GM18499 (cell line): ENCODE data around the gene FBXO38.
"Not testable (repeated sequence)": the region's sequence is repeated elsewhere in the genome, so short reads cannot be mapped to it uniquely, and the experiment has no call there.

Experiments used
- ATAC-seq: cut with Tn5 transposase; IDR thresholded peaks from one replicate; pipeline ENCODE4 v1.9.1; 2021; ENCODE audit warnings: moderate number of reproducible peaks; ENCODE audit not compliant: insufficient read depth, unreplicated experiment

FBXO38 gene

DNA sequence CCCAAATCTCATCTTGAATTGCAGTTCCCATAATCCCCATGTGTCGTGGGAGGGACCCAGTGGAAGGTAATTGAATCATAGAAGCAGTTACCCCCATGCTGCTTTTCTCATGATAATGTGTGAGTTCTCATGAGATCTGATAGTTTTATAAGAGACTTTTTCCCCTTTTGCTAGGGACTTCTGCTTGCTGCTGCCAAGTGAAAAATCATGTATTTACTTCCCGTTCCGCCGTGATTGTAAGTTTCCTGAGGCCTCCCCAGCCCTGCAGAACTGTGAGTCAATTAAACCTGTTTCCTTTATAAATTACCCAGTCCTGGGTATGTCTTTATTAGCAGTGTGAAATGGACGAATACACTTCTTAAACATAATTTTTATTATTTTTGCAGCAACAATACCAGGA, 85.0 kb downstream of the FBXO38 start:
- not testable (repeated sequence) for ATAC-seq

DNA sequence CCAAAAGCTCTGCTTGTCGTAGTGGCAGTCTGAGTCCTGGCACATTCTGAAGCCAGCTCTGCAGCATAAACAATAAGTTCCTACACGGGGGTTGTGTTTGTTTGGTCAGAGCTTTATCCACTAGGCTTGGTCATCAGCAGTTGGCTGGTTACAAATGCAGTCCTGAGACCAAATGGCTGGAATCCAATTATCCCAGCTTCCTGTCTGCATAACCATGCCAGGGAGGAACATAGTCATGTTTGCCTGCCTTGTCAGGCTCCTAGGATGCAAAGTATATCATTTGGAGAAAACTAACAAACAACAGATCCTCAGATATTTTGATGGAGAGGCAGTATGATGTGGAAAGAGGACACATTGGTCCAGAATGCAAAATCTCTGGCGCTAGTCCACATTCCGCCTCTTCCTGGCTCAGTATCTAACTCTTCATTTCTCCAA, 85.8 kb downstream of the FBXO38 start:
- no peak for ATAC-seq

GRCh38 chr5:148471379-148471778, 87.6 kb downstream of the FBXO38 start:
- ATAC-seq: no peak

DNA sequence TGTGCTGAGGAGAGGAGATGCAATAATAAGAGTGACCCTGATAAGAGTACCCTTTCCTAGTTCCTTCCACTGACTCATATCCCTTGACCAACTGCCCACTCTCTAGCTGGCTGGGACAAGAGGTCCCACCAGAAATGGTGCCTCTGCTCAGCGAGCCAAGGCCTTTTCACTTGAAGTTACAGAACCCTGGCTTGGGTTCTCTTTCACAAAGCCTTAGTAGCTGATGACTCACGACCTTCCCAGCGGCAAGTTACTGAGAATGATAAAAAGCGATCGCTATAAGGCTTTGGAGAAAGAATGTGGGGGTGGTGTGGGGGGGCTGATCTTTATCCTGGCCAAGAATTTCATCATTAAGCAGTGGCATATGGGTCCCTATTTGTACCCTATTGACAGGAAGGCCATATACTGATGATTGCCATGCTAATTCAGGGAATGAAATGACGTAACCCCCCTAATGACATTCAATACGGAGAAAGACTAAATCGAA, 90.3 kb downstream of the FBXO38 start:
- ATAC-seq: no peak

DNA sequence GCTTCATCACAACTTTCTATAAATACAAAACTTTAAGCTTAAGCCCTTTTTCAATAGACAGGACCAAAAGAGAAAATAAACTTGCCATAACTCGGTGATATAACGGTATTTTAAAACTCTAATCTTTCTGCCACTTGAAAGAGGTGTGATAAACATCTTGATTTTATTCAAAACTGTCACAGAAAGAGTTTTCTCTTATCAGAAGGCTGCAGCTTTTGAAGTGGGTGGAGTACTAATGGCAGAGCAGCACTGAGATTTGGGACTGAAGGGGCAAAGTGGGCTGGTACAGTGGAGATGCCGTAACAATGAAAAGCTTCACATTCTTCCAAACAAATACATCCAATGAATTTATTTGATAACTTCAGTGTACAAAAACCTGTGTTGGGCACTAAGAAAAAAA, 92.5 kb downstream of the FBXO38 start:
- ATAC-seq: no peak

DNA sequence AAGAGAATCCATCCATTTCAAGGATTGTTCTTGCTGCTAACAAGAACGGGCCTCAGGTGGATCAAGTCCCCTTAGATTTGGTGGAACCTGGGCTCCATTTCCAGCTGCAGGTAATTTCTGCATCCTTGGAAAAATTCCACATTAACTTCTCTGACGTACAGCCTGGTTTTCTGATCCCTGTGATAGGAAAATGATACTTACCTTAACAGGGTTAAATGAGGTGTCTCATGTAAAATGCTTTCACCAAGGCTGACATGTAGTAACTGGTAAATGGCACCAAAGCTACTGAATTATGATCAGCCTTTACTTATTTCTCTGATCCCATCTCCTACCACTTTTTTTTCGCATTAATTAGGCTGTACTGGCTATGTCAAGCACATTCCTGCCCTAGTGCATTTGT, 93.7 kb downstream of the FBXO38 start:
- no peak for ATAC-seq

GRCh38 chr5:148482196-148482595, 98.4 kb downstream of the FBXO38 start:
- ATAC-seq: no peak

- peak; percentile 55 for ATAC-seq
These were observed 99.1 kb downstream of the FBXO38 start for GRCh38 chr5:148482697-148483462.

DNA sequence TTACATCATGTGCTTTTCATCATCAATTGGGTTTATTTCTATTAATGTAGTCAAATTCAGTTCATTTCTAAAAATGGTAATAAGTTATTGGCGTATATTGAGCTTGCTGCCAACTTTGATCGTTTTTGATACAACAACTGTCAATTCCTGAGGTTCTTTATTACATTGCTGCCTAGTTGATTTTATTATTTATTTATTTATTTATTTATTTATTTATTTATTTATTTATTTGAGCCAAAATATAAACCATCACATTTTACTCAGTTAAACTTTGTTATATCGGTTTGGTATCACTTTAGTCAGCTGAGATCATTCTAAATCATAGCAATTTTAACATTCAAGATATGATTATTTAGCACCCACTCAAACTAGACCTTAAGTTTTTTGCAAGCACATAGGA, 100.0 kb downstream of the FBXO38 start:
- no peak for ATAC-seq

DNA sequence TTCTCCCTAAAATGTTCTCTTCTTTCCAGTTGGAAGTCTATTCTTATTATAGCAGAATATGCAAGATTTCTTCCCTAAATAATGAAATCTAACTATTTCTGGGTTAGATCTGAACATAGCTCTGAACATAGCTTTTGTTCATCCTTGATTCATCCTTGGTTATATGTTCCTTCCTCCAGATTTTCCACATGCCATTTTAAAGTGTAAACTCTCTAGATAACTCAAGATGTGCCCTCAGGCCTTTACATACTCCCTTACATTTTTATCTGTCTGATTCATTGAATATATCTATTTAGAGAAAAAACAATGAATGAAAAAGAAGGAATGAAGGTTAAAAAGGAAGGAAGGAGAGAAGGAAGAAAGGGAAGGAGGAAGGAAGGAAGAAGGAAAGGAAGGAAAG, 100.9 kb downstream of the FBXO38 start:
- ATAC-seq: no peak

GRCh38 chr5:148486456-148486855, 102.7 kb downstream of the FBXO38 start:
- ATAC-seq: no peak

- ATAC-seq: no peak
These were observed 105.0 kb downstream of the FBXO38 start for GRCh38 chr5:148488757-148489156.

DNA sequence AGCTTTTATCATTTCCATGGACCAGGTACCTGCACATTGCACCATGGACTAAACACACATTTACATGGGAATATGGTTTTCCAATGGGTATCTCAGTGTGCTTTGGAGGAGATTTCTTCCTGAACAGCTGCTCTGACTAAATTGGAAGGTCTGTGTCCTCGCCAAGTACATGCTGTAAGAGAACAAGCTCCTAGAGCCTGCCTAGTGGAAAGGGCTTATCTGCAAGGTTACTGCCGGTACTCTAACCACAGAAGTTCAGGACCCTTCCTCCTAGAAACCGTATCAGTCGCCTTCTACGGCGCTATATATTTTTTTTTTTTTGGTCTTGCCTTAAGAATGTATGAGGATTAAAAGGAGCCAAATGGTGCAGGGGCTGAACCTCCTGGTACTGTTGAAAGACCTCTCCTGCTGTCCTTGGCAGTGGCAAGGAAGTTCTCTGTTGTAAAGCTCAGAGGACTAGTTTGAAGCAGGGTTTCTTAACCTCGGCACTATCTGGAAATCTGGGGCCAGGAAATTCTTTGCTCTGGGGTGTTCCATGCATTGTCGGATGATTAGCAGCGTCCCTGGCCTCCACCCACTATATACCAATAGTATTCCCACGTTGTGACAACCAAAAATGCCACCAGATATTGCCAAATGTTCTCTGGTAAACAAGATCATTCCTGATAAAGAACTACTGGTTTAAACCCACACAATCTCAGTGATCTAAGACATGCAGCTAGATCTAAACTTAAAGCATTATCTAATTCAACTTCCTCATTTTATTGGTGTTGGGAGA, 107.4 kb downstream of the FBXO38 start:
- ATAC-seq: no peak

DNA sequence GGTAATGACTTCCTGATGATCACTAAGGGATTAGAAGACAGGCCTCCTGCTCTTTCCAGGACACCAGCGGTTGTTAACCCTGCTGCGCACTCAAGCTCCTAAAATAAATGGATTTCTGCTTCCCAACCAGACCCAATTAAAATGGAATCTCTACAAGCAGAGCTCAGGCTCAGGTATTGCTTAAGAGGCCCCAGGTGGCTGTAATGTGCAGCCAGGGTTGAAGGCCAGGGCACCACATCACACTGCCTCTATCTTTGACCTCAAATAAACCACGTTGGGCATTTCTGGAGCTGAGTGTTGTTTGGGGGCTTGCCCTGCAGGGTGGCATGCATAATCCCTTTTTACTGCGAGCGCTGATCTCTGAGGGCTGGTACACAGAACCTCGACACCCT, 108.0 kb downstream of the FBXO38 start:
- ATAC-seq: no peak

DNA sequence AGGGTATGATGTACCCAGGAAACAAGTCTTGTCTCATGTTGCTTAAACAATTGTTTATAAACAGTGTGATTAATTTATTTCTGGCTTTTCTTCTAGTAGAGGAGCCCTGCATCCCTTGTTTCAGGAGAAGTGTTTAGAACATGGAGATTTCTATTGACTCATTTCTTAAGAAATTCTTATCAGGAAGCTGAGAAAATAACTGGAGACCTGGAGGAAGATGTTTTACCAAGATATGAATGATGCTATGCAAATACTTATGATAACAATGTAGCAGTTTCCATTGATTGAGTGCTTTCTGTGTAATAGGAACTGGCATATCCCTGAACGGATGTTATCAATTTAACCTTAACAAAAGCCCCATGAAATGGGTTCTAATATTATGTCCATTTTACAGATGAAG, 108.6 kb downstream of the FBXO38 start:
- ATAC-seq: no peak
